Naive B cell (primary cell): ENCODE results near the gene NEDD9. TPM values are rescaled to one million over a fixed set of nuclear protein-coding genes. Genes with fewer than 3 reads are reported as not detected.

Experiments
- ATAC-seq, 2 donors: fragments of 150-1000 bp; cut with Tn5 transposase; 2 replicates each; pipeline ENCODE4 v1.10.0; 2021; ENCODE audit warnings: low read depth in 2 of 2, mild to moderate bottlenecking in 2 of 2, moderate library complexity in 2 of 2
- DNase-seq: peaks from one replicate; pipeline ENCODE4 v3.0.0; 2022
- H3K27ac Mint-ChIP-seq, 6 donors: one replicate each; pipeline ENCODE4 v1.8.0; 2020 to 2022; ENCODE audit warnings: mild to moderate bottlenecking in 6 of 6, mixed read lengths in 6 of 6, moderate library complexity in 5 of 6, inconsistent platforms in 2 of 6
- H3K27me3 Mint-ChIP-seq, 3 donors: one replicate each; pipeline ENCODE4 v1.8.0; 2021 to 2022; ENCODE audit warnings: mixed read lengths in 3 of 3, mild to moderate bottlenecking in 1 of 3
- H3K36me3 Mint-ChIP-seq, 2 donors: one replicate each; pipeline ENCODE4 v1.8.0; 2020 to 2022; ENCODE audit warnings: mixed read lengths in 2 of 2, inconsistent platforms in 1 of 2, mild to moderate bottlenecking in 1 of 2
- H3K4me1 Mint-ChIP-seq, 3 donors: one replicate each; pipeline ENCODE4 v1.8.0; 2020 to 2022; ENCODE audit warnings: mixed read lengths in 3 of 3, inconsistent platforms in 1 of 3, mild to moderate bottlenecking in 1 of 3, moderate library complexity in 1 of 3
- H3K4me3 Mint-ChIP-seq, 8 donors: one replicate each; pipeline ENCODE4 v1.8.0; 2020 to 2022; ENCODE audit warnings: mild to moderate bottlenecking in 8 of 8, mixed read lengths in 8 of 8, moderate library complexity in 8 of 8, inconsistent platforms in 2 of 8
- H3K9me3 Mint-ChIP-seq, 7 donors: one replicate each; pipeline ENCODE4 v1.8.0; 2020 to 2022; ENCODE audit warnings: mixed read lengths in 7 of 7, mild to moderate bottlenecking in 5 of 7, inconsistent platforms in 2 of 7, moderate library complexity in 1 of 7
- polyA plus RNA-seq, 6 donors: library from polyadenylated mRNA; unstranded; fragments of 300-500 nt; fragmentation: Illumina TruSeq; gene quantifications; one replicate each; pipeline ENCODE4 v1.2.3, GENCODE V29; 2021; ENCODE audit warnings: low read depth in 6 of 6

NEDD9 gene
- polyA plus RNA-seq, 6 donors from 2014 or later, result 42.0 to 80.5 (median 48.1) TPM

DNA sequence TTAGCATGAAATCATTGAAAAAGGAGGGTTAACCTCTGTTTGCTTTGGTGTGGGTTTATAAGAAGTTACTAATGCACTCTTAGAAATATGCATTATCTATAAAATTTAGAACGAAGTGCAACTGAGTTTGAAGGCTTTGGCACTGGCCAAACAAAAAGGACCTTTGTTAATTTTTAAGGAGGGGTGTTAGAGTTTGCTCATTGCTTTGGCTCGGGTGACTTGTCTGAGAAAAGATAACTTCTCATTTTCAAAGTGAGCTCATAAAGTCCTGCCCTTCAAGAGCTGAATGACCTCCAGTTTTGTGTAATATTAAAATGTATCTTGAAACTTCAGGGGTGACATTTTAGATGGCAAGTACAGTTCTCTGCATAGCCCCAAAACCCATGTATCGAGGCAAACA lies 25.9 kb downstream of the NEDD9 start:
- peaks cover 12 to 30% of the 10 kb centered on the region in 2 donors for H3K36me3 Mint-ChIP-seq
- DNase-seq (no peak), ATAC-seq (no peak)
- no peak overlapping the region for H3K4me3 Mint-ChIP-seq
- H3K9me3 Mint-ChIP-seq, result no peaks in the 10 kb centered on the region
- no peaks in the 10 kb centered on the region for H3K27me3 Mint-ChIP-seq
- H3K4me1 Mint-ChIP-seq, result peaks cover 18 to 33% (median 19%) of the 10 kb centered on the region in 3 donors
- peak overlapping the region in 4 of 6 donors; percentile 4 to 73 (median 61) for H3K27ac Mint-ChIP-seq

DNA sequence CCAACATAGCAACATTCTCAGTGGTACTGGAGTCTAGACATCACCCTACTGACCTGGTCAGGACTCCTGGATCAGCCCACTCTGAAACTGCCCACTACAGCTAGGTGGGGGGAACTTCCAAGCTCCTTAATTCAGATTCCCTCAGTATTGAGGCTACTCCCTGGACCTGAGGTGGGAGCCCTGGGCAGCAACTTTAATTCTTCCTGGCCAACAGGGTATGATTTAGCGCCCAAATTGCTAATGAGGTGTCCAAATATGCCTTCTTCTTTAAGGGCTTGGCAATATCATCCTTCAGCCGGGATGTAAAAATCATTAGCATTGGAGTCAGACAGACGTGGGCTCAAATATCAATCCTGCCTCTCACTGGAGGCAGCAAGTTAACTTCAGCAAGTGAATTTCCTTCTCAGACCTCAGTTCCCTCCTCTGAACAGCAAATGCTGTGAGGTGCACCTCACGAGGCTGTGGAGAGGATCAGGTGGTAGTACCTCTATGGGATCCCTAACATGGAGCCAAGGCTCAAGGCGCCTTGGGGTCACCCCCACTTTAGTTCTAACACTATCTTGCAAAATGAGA lies 27.6 kb downstream of the NEDD9 start:
- Mint-ChIP-seq H3K9me3 (no peaks in the 10 kb centered on the region), H3K27ac (peak overlapping the region in 2 of 6 donors; percentile 32 to 53), H3K4me1 (peaks cover 26 to 29% (median 27%) of the 10 kb centered on the region in 3 donors), H3K36me3 (peaks cover 26 to 40% of the 10 kb centered on the region in 2 donors), H3K27me3 (no peaks in the 10 kb centered on the region), H3K4me3 (no peak overlapping the region)
- ATAC-seq (no peak), DNase-seq (no peak)

DNA sequence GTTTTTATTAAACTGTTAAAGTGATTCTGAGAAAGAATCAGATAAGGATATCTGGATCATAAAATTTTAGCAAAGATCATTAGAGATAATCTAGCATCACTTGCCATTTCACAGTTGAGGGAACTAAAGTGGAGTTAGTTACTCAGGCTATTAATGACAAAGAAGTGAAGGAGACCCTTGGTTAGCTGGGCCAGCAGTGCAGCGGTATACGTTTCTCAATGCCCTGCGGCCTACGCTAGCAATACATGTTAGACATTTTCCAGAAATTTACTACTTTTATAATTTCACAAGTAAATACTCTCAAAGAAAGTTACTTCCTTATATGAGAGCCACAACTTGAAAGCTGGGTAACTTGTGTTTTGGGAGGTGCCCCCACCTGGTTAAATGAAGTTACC lies 28.5 kb downstream of the NEDD9 start:
- Mint-ChIP-seq H3K4me1 (peaks cover 27 to 37% (median 35%) of the 10 kb centered on the region in 3 donors), H3K4me3 (no peak overlapping the region), H3K27ac (peak overlapping the region in 1 of 6 donors; percentile 76), H3K36me3 (peaks cover 29 to 38% of the 10 kb centered on the region in 2 donors), H3K27me3 (no peaks in the 10 kb centered on the region), H3K9me3 (no peaks in the 10 kb centered on the region)
- DNase-seq, result no peak
- no peak for ATAC-seq

DNA sequence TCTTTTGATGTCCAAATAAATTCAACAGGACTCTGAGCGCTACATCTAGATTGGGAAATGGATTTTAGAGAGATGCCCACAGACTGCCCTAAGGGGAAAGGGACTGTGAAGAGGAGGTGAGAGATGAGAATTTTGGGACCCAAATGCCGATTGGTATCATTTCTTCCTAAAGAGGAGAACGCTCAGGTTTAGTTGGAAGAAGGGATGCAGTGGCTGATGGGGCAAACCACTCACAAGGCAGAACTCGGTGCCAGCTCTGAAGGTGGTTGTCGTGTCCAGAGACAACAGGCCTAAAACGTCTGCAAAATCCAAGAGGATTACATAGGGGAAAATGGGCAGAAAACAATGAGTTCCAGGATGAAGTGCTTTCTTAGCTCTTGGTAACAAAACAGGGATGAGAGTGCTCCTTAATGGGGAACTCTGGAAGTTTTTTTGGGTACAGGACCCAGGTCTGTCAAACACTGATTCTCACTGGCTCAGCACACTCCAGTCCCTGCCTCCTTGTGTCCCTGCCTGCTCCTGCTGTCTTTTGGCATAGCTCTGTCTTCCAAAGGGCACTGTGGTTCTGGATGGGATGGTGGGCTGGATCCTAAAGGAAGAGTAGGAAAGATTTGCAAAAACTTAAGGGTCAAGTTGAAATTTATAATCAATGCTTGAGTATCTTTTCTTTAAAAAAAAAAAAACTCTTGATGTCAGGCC lies 29.0 kb downstream of the NEDD9 start:
- H3K4me3 Mint-ChIP-seq, result peak overlapping the region in 1 of 8 donors; percentile 51
- DNase-seq (no peak), ATAC-seq (no peak)
- peaks cover 35 to 41% of the 10 kb centered on the region in 2 donors for H3K36me3 Mint-ChIP-seq
- H3K9me3 Mint-ChIP-seq, result no peaks in the 10 kb centered on the region
- H3K4me1 Mint-ChIP-seq, result peaks cover 32 to 40% (median 38%) of the 10 kb centered on the region in 3 donors
- peak overlapping the region in 3 of 6 donors; percentile 28 to 60 (median 44) for H3K27ac Mint-ChIP-seq
- no peaks in the 10 kb centered on the region for H3K27me3 Mint-ChIP-seq

DNA sequence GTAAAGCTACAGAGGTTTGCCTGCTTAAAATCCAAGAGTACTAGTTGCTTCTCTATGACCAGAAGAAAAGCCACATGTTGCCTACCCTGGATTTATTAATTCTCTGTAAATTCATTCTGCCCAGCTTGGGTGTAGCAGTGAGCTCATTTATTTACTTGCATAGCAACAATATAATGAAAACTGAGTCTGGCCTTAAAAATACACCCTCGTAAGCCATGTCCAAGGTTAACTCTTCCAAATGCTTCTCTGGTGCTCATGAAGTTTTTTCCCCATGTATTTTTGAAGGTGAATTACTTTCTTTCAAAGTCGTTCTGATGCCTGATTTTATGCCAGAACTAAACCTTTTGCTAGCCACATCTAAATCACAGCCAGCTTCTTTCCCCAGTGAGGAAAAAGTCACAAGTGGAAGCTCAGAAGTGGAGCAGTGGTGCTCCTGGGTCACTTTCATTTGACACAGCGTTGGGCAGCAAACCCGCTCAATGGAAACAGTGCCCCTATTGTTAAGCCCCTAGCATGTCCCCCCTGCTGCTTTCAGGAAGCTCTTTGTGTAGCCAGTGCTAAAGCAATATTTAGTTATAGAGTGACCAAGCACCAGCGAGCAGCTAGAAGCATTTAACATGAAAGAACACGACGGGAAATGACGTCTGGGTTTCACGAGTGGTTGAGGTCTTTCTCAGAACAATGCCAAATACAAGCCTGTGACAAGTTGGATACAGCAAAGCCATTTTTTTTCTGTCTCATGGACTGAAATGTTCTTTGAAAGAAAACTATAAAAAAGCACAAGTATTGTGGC lies 29.8 kb downstream of the NEDD9 start:
- peak overlapping the region in 1 of 8 donors; percentile 51 for H3K4me3 Mint-ChIP-seq
- ATAC-seq, result no peak
- peak overlapping the region in 1 of 6 donors; percentile 68 for H3K27ac Mint-ChIP-seq

DNA sequence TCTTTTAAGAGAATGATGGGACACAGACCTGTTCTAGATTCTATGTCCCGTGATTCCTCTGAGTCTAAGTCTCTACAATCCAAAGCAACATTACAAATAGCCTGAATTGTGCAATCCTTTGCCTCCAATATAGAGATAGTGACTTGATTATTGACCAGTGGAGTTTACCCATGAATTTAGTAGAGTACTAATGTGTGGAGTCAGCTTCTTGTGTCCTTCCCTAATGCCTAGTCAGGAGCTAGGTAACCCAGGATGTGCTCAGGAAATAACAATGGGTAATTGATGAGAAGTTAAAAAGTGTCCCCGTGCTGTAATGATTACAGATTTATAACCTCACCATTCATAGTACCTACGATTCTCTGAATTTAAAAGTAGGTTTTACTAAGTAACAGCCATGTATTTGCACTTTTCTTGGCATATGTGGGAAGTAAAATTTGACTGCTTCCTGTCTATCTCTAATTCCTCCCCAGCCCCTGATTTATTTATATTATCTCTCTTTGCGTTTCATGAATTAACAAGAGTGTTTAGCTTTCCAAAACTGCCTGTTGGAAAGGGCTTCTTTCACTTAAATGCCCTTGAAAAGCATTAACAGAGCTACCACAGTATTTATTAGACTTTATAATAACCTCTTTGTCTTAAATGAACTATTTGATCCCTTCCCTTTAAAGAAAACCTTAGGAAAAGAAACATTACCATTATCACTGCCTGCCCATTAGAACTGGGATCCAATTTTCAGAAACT lies 30.5 kb downstream of the NEDD9 start:
- Mint-ChIP-seq H3K4me3 (no peak overlapping the region), H3K27ac (peak overlapping the region in 2 of 6 donors; percentile 24 to 68), H3K9me3 (no peaks in the 10 kb centered on the region), H3K36me3 (peaks cover 40 to 48% of the 10 kb centered on the region in 2 donors), H3K4me1 (peaks cover 33 to 40% (median 37%) of the 10 kb centered on the region in 3 donors), H3K27me3 (no peaks in the 10 kb centered on the region)
- DNase-seq, result no peak
- no peak for ATAC-seq

More for the DNA sequence above, 29.8 kb downstream of the NEDD9 start:
- H3K9me3 Mint-ChIP-seq, result no peaks in the 10 kb centered on the region
- peaks cover 35 to 40% (median 40%) of the 10 kb centered on the region in 3 donors for H3K4me1 Mint-ChIP-seq
- H3K27me3 Mint-ChIP-seq, result no peaks in the 10 kb centered on the region
- peaks cover 40 to 48% of the 10 kb centered on the region in 2 donors for H3K36me3 Mint-ChIP-seq
- DNase-seq, result no peak

DNA sequence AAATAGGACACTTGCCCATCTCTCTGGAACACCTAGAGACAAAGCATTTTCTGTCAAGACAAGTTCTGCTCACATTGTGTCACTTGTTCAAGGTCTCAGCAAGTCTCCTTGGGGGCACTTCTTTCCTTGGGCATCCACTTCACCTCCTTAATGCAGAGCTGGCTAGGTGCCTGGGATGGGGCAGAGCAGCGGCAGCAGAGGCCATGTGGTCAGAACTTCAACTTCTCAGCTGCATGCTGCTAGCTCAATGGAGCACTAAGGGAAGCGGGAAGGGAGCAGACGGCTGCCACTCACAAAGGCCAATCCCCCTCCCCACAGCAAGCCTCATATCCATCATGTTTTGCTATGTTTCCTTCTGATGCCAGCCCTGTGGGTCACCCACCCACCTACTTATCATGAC lies 31.5 kb downstream of the NEDD9 start:
- H3K4me3 Mint-ChIP-seq, result no peak overlapping the region

DNA sequence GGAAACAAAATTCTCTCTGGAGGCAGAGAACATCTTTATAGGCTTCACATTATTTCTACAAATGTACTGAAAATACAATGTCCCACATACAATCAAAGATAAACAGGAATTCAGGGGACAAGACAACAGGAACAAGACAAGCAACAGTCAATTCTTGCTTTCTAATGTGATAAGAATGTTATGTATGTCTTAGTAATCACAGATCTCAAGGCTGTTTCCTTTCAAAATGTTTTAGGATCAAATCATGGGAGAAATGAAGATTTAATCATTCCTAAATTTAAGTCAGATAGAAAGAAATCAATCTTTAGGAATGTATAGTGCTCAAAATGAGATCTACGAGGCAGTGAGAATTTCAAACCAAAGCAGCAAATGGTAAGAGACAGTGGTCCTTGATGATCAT lies 32.1 kb downstream of the NEDD9 start:
- H3K27me3 Mint-ChIP-seq, result no peaks in the 10 kb centered on the region
- no peak overlapping the region for H3K4me3 Mint-ChIP-seq
- peak overlapping the region in 4 of 6 donors; percentile 4 to 85 (median 72) for H3K27ac Mint-ChIP-seq
- DNase-seq (no peak), ATAC-seq (no peak)
- peaks cover 40 to 44% of the 10 kb centered on the region in 2 donors for H3K36me3 Mint-ChIP-seq
- no peaks in the 10 kb centered on the region for H3K9me3 Mint-ChIP-seq
- H3K4me1 Mint-ChIP-seq, result peaks cover 35 to 38% (median 36%) of the 10 kb centered on the region in 3 donors

More for the DNA sequence above, 31.5 kb downstream of the NEDD9 start:
- peaks cover 35 to 38% (median 38%) of the 10 kb centered on the region in 3 donors for H3K4me1 Mint-ChIP-seq
- H3K27ac Mint-ChIP-seq, result peak overlapping the region in 2 of 6 donors; percentile 68 to 73
- H3K36me3 Mint-ChIP-seq, result peaks cover 40 to 44% of the 10 kb centered on the region in 2 donors
- DNase-seq (no peak), ATAC-seq (no peak)
- H3K9me3 Mint-ChIP-seq, result no peaks in the 10 kb centered on the region
- H3K27me3 Mint-ChIP-seq, result no peaks in the 10 kb centered on the region

DNA sequence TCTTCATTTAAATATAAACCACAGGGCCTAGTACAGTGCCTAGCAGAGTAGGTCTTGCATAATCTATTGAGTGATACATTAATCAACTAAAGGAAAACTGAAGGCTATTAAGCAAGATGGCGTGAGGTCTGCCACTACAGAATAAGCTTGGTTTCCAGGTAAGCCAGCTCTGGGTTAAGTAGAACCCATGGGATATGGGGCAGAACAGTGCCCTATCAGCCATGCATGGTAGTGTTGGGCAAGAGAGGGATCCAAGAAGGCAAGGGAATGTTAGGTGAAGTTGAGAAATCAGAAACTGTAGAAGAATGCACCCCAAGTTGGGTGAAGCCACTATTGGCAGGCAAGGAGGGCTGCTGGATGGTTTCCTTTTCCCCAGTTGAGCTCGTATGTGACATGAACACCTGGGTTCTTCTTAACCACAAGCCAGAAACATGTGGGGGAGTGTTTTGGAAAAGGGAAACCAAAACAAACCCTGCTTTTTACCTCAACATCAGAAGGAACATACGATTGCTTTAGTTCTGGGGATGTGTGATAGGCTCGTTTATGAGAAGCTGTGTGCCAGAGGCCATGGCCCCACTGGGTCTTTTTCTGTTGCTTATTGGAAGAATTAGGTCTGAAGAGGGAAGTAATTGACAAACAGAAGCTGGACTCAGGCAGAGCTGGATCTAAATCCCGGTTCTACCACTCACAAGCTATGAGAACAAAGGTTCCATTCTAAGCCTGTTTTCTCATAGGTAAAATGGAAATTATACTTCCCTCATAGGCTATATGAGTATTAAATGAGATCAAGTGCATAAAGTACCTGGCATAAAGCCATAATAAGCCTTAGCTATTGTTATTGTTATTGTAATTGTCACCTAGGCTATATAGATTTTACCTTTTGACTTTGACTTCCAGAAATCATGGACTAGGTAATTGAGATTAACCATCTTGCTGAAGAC lies 33.5 kb downstream of the NEDD9 start:
- Mint-ChIP-seq H3K36me3 (peaks cover 40 to 53% of the 10 kb centered on the region in 2 donors), H3K27ac (peak overlapping the region; percentile 50 to 94 (median 74)), H3K4me1 (peaks cover 35 to 38% (median 36%) of the 10 kb centered on the region in 3 donors), H3K9me3 (no peaks in the 10 kb centered on the region), H3K27me3 (no peaks in the 10 kb centered on the region), H3K4me3 (peak overlapping the region in 2 of 8 donors; percentile 2 to 8)
- ATAC-seq (peak; percentile 57 to 68), DNase-seq (peak; percentile 20)

DNA sequence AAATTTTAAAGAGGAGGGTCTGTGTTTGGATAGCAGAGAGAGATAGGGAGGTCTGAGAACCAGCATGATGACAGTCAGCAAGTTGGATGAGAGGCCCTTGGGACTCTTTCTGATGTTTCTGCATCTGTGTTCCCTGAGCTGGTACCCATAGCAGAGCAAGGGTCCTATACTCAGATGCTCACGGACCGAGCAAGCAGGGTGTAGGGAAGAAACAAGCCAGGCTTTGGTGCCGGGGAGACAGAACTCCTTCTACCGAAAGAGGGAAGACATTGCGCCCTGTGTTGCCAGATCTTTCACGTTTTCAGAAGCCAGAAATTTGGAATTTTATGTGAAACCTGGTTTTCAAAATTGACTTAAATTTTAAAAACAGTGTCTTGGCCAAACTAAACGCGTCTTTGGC lies 34.6 kb downstream of the NEDD9 start:
- H3K27me3 Mint-ChIP-seq, result no peaks in the 10 kb centered on the region
- DNase-seq (no peak), ATAC-seq (no peak)
- H3K27ac Mint-ChIP-seq, result peak overlapping the region in 5 of 6 donors; percentile 25 to 89 (median 67)
- H3K4me1 Mint-ChIP-seq, result peaks cover 34 to 38% (median 34%) of the 10 kb centered on the region in 3 donors
- no peaks in the 10 kb centered on the region for H3K9me3 Mint-ChIP-seq
- H3K4me3 Mint-ChIP-seq, result peak overlapping the region in 1 of 8 donors; percentile 11
- peaks cover 39 to 48% of the 10 kb centered on the region in 2 donors for H3K36me3 Mint-ChIP-seq

DNA sequence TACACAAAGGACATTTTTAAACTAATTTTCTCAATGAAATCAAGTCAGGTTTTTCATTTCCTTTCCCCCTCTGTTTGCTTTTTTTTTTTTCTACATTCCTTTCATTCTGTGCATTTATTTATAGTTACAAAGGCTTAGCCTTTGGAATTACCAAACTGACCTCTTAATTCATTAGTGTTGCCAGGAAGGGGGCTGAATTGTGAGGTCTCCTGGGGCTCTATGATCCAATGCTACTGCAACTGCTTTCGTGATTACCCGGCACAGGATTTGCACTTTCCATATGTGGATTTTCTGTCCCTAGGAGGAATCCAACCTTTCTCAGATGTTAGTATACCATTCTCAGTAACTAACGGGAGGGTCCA lies 35.3 kb downstream of the NEDD9 start:
- Mint-ChIP-seq H3K27me3 (no peaks in the 10 kb centered on the region), H3K4me3 (no peak overlapping the region), H3K4me1 (peaks cover 34 to 38% (median 34%) of the 10 kb centered on the region in 3 donors), H3K9me3 (no peaks in the 10 kb centered on the region), H3K36me3 (peaks cover 38 to 48% of the 10 kb centered on the region in 2 donors), H3K27ac (peak overlapping the region in 5 of 6 donors; percentile 44 to 89 (median 83))
- DNase-seq (no peak), ATAC-seq (no peak)
